HEK293T (cell line): Measurements from ENCODE around the gene SPNS2.
A peak's percentile ranks its signal among the peaks of the same experiment; 100 is the strongest.

Experiments
- CTCF ChIA-PET: fragments of 350-600 bp; formaldehyde crosslinking; extraction: SDS; loops from one replicate; lab custom pipeline; 2021; ENCODE audit warnings: antibody characterized with exemption, inconsistent platforms; lab: Yijun Ruan, JAX
- POLR2A ChIA-PET: fragments of 350-600 bp; formaldehyde crosslinking; extraction: SDS; loops from one replicate; lab custom pipeline; 2020; ENCODE audit warnings: antibody characterized with exemption, inconsistent platforms; lab: Yijun Ruan, JAX
- DNase-seq: peaks from one replicate; pipeline ENCODE4 v3.0.0; 2012; ENCODE audit warnings: mixed read lengths; ENCODE audit errors: extremely low spot score
- ARNT ChIP-seq: fragments of 450-650 bp; IDR thresholded peaks from 2 replicates; pipeline ENCODE4 v1.6.1; 2017; ENCODE audit warnings: mild to moderate bottlenecking
- BHLHE40 ChIP-seq: fragments of 450-650 bp; IDR thresholded peaks from 2 replicates; pipeline ENCODE4 v1.6.1; 2016; ENCODE audit warnings: mild to moderate bottlenecking, moderate library complexity, borderline replicate concordance
- CTBP1 ChIP-seq: fragments of 450-650 bp; IDR thresholded peaks from 2 replicates; pipeline ENCODE4 v1.6.1; 2016; ENCODE audit warnings: borderline replicate concordance
- ELF4 ChIP-seq: fragments of 450-650 bp; IDR thresholded peaks from 2 replicates; pipeline ENCODE4 v1.6.1; 2017; ENCODE audit warnings: antibody characterized with exemption
- FOXA1 ChIP-seq: fragments of 450-650 bp; IDR thresholded peaks from 2 replicates; pipeline ENCODE4 v1.6.1; 2016; ENCODE audit warnings: mild to moderate bottlenecking
- FOXK2 ChIP-seq: fragments of 450-650 bp; IDR thresholded peaks from 2 replicates; pipeline ENCODE4 v1.6.1; 2016; ENCODE audit warnings: mild to moderate bottlenecking
- FOXM1 ChIP-seq: fragments of 450-650 bp; IDR thresholded peaks from 2 replicates; pipeline ENCODE4 v1.6.1; 2017; ENCODE audit warnings: mild to moderate bottlenecking, borderline replicate concordance
- HDGF ChIP-seq: fragments of 450-650 bp; IDR thresholded peaks from 2 replicates; pipeline ENCODE4 v1.6.1; 2017; ENCODE audit warnings: antibody characterized with exemption, borderline replicate concordance
- L3MBTL2 ChIP-seq: fragments of 450-650 bp; conservative IDR thresholded peaks from 2 replicates; pipeline ENCODE4 v1.6.1; 2016; ENCODE audit warnings: mild to moderate bottlenecking
- LEF1 ChIP-seq: fragments of 450-650 bp; IDR thresholded peaks from 2 replicates; pipeline ENCODE4 v1.6.1; 2017; ENCODE audit warnings: mild to moderate bottlenecking, borderline replicate concordance
- NFRKB ChIP-seq: fragments of 450-650 bp; IDR thresholded peaks from 2 replicates; pipeline ENCODE4 v1.6.1; 2016; ENCODE audit warnings: mild to moderate bottlenecking, moderate library complexity
- SP1 ChIP-seq: fragments of 450-650 bp; IDR thresholded peaks from 2 replicates; pipeline ENCODE4 v1.6.1; 2017
- SUZ12 ChIP-seq: fragments of 450-650 bp; IDR thresholded peaks from 2 replicates; pipeline ENCODE4 v1.6.1; 2016; ENCODE audit warnings: mild to moderate bottlenecking
- TARDBP ChIP-seq: fragments of 450-650 bp; IDR thresholded peaks from 2 replicates; pipeline ENCODE4 v1.6.1; 2016
- ZNF384 ChIP-seq: fragments of 450-650 bp; IDR thresholded peaks from 2 replicates; pipeline ENCODE4 v1.6.1; 2016
- TF ChIP-seq, protein P1 (sequence below): fragments of 450-650 bp; IDR thresholded peaks from 2 replicates; pipeline ENCODE4 v1.6.1; 2016

Gene SPNS2

DNA sequence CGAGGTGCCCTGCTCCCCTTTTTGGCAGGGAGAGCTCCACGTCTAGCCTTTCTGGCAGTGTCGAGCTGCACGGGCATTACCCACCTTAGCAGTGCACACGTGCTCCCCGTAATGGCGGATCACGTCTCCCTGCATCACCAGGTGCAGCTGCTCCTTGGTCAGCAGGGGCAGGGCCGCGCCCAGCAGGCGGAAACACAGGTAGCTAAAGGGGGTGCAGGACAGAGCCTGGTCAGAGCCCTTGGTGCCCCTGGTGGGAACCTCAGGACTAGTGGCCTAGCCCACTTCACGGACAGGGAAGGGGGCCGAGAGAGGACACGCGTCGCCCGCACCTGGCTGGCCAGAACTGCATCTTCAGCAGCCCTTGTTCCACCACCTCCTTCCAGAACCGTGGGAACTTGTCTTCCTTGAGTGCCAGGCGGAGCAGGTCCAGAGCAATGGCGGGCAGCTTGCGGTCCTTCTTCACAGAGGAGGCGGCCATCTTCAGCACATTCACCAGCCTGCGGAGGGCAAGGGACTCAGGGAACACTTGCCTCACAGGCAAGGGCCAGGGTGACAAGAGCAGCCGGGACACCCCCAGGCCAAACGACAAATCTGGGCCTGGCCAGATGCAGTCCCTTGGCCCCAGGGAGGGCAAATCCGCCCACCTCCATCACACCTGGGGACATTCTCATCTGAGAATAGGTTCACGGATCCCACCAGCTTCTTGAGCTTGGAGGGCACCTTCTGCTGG is 53.3 kb downstream of the SPNS2 start:
- TF ChIP-seq FOXA1 = no peak
- no peak for TF ChIP-seq CTBP1
- no peak for TF ChIP-seq ELF4
- no peak for TF ChIP-seq BHLHE40
- no peak for TF ChIP-seq ZNF384
- TF ChIP-seq FOXM1 = no peak
- TF ChIP-seq HDGF = no peak
- TF ChIP-seq, protein P1, sequence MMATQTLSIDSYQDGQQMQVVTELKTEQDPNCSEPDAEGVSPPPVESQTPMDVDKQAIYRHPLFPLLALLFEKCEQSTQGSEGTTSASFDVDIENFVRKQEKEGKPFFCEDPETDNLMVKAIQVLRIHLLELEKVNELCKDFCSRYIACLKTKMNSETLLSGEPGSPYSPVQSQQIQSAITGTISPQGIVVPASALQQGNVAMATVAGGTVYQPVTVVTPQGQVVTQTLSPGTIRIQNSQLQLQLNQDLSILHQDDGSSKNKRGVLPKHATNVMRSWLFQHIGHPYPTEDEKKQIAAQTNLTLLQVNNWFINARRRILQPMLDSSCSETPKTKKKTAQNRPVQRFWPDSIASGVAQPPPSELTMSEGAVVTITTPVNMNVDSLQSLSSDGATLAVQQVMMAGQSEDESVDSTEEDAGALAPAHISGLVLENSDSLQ = no peak
- TF ChIP-seq L3MBTL2 = no peak
- TF ChIP-seq FOXK2 = no peak
- no peak for TF ChIP-seq NFRKB
- TF ChIP-seq SUZ12 = no peak
- no peak for TF ChIP-seq SP1
- no peak for TF ChIP-seq TARDBP
- no peak for TF ChIP-seq ARNT
- no peak for TF ChIP-seq LEF1
- CTCF ChIA-PET = no interaction called here
- POLR2A ChIA-PET = interaction anchor here (1.2 kb wide), 1 partner anchor 12 kb away, joined by 4 read pairs; no protein-coding TSS in a partner anchor
- DNase-seq = no peak

GRCh38 chr17:4553669-4554068 is 55.0 kb downstream of the SPNS2 start:
- ChIA-PET CTCF (no interaction called here), POLR2A (interaction anchor here (1.2 to 3.4 kb wide), 4 partner anchors 10 to 55 kb away, joined by 5 to 22 read pairs (median 9); partner anchors contain the start of gene SPNS2)
- no peak for DNase-seq
- TF ChIP-seq NFRKB (no peak), ARNT (no peak), SUZ12 (no peak), ZNF384 (no peak), TARDBP (no peak), FOXA1 (no peak), L3MBTL2 (no peak), HDGF (no peak)

- POLR2A ChIA-PET = interaction anchor here (0.9 to 3.4 kb wide), 11 partner anchors 9 to 385 kb away, joined by 3 to 22 read pairs (median 5); partner anchors contain the start of genes PELP1, RNF167, SLC25A11 and SPNS2
- no peak for DNase-seq
- CTCF ChIA-PET = interaction anchor here (0.6 to 0.9 kb wide), 3 partner anchors 12 to 57 kb away, joined by 3 read pairs; no protein-coding TSS in a partner anchor
- no peak for TF ChIP-seq FOXM1
- no peak for TF ChIP-seq SUZ12
- TF ChIP-seq SP1 = no peak
- TF ChIP-seq FOXK2 = no peak
- no peak for TF ChIP-seq FOXA1
Measured at GRCh38 chr17:4554441-4554996, 55.8 kb downstream of the SPNS2 start.

DNA sequence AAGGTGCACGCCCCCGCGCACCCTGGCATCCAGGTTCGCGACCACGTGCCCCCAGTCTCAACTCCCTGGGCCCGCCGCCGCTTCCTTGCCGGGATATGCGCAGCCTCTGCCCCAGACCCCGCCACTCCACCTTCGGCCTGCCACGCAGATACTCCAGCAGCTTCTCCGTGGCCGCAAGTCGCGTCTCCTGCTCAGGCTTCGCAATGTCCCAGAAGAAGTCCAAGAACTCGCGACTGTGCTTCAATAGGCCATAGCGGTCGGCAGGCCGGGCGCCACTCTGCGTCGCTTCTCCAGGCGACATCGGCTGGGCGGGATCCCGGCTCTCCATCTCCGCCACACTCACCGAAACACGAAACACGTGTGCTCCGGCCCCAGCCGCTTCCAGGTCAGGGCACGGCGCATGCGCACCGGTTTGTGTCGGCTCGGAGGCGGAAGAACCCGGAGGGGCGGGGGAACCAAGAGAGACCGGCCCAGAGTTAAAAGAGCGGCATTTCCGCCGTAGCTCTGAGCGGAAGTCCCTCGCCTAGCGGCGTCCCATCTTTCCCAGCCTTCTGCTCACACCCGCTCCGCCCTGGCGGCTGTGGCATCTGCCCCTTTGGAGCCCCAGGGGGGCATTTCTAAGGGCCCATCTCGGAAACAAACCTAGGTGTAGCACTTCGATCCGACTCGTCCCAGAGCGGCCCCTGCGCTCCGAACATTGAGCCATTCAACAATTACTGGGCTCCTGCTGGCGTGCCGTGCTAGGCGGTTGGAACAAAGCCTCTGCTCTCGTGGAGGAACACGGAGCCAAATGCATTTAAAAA is 56.5 kb downstream of the SPNS2 start, which contains the start of gene MYBBP1A:
TSS of gene MYBBP1A (minus strand) at position 388 of the 803 bp plus-strand sequence. CDS start at position 328, 60 bp downstream.
- POLR2A ChIA-PET = interaction anchor here (0.6 to 3.4 kb wide), 23 partner anchors 8 to 528 kb away, joined by 3 to 22 read pairs (median 4); partner anchors contain the start of genes PELP1, RNF167 and SLC25A11
- peak; percentile 78 for TF ChIP-seq ELF4
- TF ChIP-seq L3MBTL2 = peak; percentile 91
- no peak for TF ChIP-seq SUZ12
- TF ChIP-seq ARNT = no peak
- no peak for TF ChIP-seq TARDBP
- no peak for TF ChIP-seq FOXM1
- TF ChIP-seq NFRKB = no peak
- TF ChIP-seq BHLHE40 = no peak
- no peak for TF ChIP-seq FOXK2
- TF ChIP-seq, protein P1 = no peak
- DNase-seq = peak; percentile 99
- CTCF ChIA-PET = interaction anchor here (0.6 to 2.3 kb wide), 4 partner anchors 10 to 58 kb away, joined by 3 to 10 read pairs (median 4); no protein-coding TSS in a partner anchor

DNA sequence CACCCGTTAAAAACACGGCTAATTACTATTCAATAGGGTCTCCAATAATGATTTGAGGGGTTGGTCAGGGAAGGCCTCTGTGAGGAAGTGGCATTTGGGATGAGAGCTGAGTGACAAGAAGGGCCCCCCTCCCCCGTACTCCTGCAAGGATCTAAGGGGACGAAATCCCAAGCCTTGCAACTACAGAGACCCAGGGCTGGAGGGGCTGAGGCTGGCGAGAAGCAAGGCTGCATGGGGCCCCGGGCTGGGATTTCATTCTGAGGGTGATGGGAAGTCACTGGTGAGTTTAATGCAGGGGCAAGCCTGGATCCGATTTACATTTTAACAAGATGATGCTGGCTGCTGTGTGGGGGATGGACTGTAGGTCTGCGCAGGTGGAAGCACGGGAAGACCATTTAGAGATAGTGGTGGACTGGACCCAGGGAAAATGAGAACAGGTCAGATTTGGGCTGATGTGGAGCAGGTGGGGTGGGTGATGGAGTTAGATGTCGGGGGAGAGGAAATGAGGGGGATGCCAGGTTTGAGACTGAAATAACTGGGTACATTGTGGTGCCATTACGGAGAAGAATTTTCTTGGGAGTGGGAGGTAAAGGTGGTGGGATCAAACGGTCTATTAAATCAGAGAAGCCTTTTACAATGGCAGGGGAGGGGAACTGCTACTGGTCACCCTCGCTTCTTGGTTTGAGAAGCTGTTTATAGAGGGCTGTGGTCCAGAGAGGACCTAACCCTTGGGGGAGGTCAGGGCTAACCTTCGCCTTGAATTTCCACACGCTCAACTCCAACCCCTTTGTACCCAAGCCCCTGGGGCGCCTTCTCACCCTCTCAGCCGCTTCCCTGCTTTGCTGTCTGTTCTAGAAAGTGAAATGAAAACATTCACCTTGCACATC is 57.4 kb downstream of the SPNS2 start:
- no peak for DNase-seq
- TF ChIP-seq FOXK2 (no peak), ELF4 (no peak), ZNF384 (no peak), SUZ12 (no peak), BHLHE40 (no peak), NFRKB (no peak), LEF1 (no peak)
- TF ChIP-seq, protein P1 = no peak

More for the DNA sequence above, 57.4 kb downstream of the SPNS2 start:
- CTCF ChIA-PET = interaction anchor here (1.1 to 2.3 kb wide), 2 partner anchors 9 to 11 kb away, joined by 4 to 10 read pairs; no protein-coding TSS in a partner anchor
- POLR2A ChIA-PET = interaction anchor here (0.6 to 3.4 kb wide), 17 partner anchors 11 to 527 kb away, joined by 3 to 22 read pairs (median 4); partner anchors contain the start of genes RNF167 and SLC25A11
